ENCODE measurements around the gene COPZ2.
A peak's percentile ranks its signal among the peaks of the same experiment; 100 is the strongest.
"Not testable (repeated sequence)": the region's sequence is repeated elsewhere in the genome, so short reads cannot be mapped to it uniquely, and the experiment has no call there.

The COPZ2 gene

DNA sequence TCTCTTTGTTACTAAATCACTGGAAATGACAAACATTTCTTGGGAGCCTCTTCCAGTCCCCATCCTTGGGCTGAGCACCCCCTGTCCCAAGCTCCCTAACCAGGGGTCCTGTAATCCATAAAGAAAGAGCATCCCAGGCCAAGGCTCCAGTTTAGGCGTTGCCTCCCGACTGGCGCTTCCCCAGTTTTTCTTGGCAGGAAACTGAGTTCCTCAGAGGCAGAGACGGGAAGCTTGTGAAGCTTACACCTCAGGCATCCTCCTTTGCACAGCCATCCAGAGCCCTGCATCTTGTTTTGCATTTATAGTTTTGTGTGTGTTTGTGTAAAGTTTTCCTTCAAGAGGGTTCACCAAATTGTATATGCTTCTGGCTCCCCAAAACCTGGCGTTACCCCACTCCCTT is 7.1 kb downstream of the COPZ2 start:
- DNase-seq (ENCODE audit: low read depth in 2 of 2), result no peak

DNA sequence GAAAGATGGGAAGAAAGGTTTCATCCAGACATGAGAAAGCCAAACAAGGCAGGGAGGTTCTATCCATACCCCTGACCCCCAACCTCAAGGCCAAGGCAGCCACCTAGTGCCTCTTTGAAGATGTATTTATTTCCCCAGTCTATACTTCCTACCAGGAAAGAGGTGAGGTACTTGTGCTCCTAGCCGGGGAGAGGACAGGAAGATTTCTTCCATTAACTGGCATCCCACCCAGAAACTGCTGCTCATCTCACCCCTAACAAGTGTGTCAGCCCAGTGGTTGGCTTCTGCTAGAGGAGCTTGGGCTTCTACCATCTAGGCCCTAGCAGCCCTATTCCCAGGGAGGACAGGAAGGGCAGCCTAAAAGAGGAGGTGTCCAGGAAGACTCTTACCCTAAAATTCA is 8.9 kb downstream of the COPZ2 start:
- no peak for DNase-seq (ENCODE audit: low read depth in 2 of 2)

DNA sequence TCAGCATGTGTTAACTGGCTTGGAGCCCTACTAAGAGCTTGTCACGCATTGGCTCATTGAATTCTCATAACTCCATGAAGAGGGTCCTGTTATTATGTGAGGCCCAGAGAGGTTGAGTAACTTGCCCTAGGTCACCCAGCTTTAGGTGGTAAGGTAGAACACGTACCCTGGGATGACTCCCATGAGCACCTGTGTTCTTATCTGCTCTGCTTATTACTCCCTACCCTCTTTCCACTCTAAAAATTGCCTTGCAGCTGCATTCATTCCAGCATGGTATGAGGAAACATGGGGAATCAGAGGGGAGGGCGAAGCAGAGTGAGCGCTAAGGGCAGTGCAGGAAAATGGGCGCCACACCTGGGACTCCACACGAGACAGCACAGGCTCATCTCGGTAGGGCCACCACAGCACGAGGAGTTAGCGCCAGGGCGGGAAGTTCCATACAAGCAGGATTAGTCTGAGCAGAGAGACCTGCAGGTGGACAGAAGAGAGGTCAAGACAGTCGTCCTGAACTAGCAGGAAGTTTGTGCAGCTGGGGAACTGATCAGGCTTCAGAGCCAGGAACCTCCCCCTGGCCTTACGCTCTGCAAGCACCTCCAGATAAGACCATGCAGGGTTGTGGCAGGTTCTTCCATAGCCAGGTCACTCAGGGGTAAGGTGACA is 10.1 kb downstream of the COPZ2 start:
- no peak for DNase-seq (ENCODE audit: low read depth in 2 of 2)

DNA sequence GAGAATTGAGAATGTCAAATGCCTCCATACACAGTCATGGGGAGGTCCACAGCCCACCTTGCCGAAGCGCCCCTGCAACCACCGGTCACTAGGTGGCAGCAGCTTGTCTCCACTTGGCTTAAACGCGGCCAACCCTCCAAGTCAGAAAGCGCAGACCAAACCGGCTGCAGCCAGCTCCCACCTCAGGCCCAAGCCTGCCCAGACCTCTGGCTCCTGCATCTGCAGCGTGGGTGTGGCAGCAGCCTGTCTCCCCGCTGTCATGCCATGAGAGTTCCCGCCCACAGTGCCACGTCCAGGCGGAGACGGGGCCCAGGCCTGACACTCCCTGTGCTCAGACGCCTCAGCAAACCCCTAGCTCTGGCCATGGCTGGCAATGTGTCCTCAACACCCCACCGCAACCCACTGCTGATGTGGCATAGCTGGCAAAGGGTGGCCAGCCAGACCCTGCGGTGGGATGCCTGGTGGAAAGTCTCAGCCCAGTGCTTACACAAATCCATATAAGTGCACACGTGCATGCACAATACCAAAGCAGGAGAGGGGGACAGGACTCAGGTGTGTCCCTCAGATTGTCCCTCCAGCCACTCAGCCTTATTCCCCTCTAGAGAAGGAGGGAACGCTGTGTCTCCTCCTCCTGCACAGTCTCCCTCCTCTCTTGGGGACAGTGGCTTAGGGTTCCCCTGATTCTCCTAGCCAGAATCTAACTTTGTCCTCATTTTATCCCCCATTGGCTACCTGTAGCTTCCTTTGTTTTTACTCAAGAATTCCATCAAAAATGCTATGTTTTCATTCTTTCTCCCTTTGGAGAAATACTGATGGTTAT is 10.9 kb downstream of the COPZ2 start:
- DNase-seq (ENCODE audit: low read depth in 2 of 2), result no peak

DNA sequence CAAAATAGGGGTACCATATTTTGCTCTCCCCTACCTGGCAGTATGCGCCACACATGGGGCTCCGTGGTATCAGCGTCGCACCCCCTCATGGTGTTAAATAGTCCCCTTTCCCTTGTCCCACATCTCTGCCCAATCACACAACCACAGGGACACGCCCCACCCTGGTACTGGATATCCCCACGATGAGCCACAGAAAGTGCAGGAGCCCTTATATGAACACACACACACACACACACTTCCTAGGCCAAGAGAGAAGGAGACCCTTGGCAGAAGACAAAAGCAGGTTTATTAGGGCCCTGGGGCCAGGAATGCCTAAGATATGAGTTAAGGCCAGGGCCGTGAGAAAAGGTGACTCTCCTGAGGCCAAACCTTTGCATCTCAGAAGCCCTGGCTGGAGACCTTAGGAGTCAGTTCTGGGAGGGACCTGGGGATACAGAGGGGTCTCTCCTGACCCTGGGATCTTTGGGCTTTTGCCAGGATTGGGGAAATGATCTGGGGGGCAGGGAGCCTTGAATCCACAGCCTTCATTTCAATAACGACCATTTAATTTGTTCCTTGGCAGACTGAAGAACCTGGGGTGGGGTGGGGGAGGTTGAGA is 11.6 kb downstream of the COPZ2 start:
- no peak for DNase-seq (ENCODE audit: low read depth in 2 of 2)

DNA sequence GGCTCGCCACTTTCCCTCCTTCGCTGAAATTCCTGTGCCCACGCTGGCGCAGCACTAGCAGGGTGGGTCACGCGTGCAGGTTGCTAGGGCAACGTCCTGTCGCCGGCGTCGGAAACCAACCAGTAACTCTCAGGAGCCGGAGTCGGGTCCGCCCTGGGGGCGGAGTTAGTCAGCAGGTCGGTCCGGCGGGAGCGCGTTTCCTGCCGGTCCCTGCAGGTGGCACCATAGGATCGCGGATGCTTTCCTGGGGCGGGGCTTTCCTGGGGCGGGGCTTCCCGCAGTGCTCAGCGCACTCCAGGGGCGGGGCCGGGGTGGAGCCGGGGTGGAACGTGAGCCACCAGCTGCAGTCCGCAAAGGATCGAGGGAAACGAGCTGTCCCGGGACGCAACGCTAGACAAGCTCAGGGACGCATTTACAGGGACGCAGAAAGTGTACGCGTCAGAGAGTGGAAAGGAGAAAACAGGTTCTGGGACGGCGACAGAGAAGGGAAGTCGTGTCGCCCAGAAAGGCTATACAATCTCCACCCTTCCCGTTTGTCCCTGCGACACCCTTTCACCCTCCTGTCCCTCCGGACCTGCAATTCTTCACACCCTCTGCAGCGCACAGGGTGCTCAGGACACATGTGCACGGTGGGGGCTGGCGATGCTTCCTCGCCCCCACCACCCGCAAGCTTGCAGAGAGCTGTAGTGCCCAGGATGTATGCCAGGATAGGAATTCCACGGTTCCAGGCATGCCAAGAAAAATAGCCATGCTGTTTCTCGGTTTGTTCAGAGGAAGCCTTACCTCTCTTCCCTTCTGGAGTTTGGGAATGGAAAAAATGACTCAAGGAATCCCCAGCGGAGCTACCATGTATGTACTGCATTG is 12.3 kb downstream of the COPZ2 start:
- DNase-seq (ENCODE audit: low read depth in 2 of 2), result peak; percentile 97 to 98

DNA sequence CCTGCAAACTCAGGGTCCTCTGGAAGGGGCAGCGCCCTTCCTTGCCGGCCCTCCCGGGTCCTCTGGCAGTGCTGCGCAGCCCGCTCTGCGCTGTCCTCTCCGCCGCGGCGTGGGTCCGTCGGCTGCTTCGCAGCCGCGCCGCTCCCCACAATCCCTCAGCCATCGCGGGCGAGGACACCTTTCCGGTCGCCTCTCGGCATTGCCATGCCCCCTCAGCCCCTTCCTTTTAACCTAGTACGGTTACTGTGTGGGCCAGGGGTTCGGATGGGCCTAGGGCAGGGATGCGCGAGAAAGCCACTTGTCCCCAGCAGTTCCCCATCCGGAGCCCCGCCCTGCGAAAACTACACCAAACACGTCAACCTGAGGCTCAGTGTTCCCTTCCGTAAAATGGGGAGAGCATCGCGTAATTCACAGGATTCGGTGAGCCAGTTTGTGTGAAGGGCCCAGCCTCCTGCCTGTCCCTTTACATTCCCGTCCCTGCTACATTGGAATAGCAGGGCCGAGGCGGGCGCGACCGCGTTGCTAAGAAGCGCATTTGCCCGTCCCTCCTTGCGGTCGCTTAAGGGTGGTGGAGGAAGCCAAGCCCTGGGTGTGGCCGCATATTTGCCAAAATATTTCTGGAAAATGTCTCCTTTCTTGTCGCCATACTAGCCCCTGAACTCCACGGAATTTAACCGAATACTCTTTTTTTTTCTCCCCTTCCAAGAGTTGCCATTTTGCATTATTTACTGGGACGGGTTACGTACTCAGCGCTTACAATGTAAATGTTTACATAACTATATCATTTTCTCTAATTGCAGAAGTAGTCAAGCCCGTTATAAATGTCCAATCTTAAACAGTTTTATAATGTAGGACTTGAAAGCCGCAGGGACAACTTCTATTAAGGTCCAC is 13.2 kb downstream of the COPZ2 start:
- DNase-seq (ENCODE audit: low read depth in 2 of 2), result no peak

DNA sequence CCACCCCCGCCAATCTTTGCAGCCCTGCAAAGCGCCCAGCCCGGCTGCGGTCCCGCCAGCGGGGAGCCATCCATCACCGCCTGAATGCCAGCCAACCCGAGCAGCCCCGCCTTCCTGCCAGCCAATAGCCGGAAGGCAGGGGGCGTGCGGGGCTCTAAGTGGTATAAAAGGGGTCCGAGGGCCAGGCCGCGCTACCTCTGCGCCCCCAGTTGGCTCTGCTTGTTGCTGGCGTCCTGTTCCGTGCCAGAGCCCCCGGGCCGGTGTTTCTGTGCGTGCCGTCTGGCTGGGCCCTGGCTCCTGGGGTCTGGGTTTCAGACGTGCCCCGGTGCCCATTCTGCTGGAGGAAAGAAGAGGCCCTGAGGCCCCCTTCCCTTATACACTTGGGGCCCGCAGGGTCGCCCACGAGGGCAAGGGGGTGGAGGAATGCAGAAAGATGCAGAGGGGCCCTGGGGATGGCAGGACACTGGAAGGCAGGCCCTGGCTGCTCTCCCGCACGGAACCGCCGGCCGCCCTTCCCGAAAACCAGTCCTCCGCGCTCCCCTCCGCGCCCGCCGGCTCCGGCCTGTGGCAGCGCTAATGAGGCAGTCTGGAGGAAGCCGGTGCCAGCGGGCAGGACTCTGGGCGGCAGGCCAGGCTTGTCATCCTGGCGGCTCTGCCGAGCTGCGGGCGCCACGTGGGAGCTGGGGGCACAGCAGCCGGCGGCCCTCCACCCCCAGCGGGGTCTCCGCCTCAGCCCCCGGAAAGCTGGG is 14.0 kb downstream of the COPZ2 start:
- no peak for DNase-seq (ENCODE audit: low read depth in 2 of 2)

DNA sequence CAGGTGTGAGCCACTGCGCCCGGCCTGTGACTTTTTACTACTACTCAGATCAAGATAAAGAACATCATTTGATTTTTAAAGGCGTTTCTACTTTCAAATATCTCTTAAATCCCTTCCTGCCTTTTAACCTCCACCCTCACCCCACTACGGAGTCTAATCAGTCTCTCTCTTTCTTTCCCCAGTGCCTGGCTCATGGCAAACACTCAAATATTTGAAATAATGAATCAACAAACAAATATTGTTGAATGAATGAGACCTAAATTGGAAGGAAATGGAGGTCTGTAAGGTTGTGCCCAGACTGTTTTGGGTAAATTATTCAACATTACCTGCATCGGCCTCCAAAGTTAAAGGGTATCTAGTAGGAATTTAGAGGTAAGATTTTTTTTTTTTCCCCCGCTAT is 14.7 kb downstream of the COPZ2 start:
- DNase-seq (ENCODE audit: low read depth in 2 of 2), result no peak

DNA sequence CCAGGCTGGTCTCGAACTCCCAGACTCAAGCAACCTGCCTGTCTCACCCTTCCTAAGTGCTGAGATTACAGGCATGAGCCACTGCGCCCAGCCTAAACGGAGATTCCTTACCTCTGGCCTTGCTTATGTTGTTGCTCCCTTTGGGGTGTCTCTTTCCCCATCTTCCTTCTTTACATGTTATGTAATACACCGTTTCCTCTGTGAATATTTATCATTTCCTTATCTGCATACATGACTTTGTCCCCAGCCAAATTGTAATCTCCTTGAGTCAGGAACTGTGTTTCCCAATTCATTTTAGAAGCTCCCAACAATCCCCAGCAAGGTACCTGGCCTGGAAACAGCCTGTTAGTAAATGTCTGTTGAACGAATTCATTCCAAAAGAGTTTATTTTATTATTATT is 15.7 kb downstream of the COPZ2 start:
- DNase-seq (ENCODE audit: low read depth in 2 of 2), result no peak

DNA sequence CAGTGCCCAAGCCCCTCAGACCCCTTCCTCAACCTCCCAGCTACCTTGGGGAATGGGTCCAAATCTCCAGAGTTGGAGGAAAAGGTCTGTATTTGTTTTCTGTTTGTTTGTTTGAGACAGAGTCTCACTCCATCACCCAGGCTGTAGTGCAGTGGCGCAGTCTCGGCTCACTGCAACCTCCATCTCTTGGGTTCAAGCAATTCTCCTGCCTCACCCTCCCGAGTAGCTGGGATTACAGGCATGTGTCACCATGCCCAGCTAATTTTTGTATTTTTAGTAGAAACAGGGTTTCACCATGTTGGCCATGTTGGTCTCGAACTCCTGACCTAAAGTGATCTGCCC is 19.8 kb downstream of the COPZ2 start:
- not testable (repeated sequence) for DNase-seq (ENCODE audit: low read depth in 2 of 2)

DNA sequence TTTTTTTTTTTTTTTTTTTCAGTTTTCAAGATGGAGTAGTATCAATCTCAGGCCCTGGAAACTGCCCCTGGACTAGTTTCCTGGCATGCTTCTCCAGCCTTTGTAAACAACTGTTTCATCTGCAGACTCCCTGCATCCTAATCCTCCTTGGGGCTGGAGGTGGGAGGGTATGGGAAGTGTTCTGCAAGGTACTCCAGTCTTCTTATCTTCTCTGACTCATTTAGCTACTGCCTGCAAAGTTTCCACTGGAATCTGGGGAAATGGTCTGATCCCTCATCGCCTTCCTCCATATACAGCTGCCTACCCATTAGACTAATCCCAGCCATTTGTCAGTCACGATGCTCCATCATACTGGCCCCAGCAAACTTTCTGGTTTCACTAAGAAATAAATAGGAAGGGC is 21.5 kb downstream of the COPZ2 start:
- no peak for DNase-seq (ENCODE audit: low read depth in 2 of 2)

DNA sequence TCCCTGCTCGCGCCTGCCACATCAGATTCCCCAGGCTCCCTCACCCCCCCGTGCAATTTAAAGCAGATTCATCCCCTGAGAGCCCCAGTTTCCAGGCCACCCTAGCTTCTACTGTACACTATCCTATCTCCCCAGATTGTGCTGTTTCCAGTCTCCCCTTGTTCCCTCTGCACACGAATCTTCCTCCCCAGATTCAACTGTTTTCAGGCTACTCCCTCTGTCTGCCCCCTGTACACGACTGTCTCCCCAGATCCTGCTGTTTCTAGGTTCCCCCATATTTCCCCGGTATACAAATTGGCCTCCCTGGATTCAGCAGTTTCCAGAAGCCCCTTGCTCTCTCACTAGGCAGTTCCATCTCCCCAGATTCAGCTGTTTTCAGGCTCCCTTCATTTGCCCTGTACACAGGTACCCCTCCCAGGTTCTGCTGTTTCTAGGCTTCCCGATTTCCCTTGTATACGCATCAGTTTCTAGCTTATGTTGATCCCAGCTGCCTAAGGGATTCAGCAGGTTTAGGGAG is 22.9 kb downstream of the COPZ2 start:
- no peak for DNase-seq (ENCODE audit: low read depth in 2 of 2)

DNA sequence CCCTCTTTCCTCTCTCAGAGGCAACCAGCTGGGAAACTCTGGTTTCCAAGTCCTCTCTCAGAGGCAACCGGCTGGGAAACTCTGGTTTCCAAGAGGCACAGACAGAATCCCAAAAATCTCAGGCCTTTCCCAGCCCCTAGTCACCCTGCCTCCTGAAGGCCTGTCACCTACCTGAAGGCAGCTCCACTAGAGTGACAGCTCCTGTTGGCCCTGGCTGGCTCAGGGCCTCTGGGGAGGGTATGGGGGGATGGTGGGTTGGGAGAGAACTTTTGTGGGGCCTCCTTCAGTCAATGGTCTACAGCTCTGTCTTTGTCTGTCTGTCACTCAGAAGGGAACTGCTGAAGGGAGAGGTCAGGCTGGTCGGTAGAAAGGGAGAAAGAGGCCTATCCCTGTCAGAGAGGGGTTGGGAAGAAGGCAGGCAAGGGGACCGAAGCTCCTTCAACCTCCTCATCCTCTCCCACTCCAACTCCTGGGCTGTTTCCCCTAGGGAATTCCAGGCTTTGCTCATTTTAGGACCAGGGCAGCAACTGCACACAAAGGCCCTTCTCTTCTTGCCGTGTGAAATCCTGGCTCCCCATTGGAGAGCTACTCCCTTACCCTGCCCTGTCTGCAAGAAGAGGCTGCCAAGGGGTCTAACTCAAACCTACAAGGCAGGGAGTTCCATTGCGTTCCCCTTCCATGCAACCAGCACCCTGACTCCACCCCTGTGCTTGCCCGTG is 23.6 kb downstream of the COPZ2 start:
- no peak for DNase-seq (ENCODE audit: low read depth in 2 of 2)

DNA sequence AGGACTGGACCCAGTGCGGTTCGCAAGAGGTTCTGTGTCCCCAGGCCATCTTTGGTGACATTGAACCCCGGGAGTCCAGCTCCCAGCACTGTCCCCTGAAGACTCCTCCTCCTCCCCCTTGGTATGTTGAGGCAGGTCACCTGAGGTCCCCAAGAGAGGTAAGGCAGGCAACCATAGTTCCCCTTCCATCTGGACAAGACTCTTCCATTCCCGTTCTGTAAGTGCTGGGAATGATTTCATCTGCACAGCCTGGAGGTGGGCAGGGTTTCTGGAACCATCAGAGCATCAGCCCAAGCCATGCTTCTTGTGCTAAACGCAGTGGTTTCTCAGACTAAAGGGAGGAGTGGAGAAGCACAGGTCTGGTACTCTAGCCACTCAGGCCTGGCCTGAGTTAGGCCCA is 24.9 kb downstream of the COPZ2 start:
- no peak for DNase-seq (ENCODE audit: low read depth in 2 of 2)

DNA sequence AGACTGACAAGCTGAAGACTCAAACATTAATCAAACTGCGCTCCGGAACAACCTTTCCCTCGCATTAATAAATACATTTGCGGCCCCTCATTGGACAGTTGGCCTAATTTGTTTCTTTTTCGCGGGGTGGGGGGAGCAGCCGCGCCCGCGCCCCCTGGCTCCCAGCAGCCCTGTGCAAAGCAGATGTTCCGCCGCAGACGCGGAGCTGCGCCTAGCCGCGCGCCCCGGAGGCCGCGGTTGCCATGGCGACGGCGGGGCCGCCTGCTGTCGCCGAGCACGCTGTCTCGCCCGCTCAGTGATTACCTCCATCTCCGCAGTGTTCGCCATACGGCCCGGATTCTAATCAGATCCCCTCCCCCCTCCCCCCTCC is 25.5 kb downstream of the COPZ2 start:
- DNase-seq (ENCODE audit: low read depth in 2 of 2), result peak in 1 of 2 donors; percentile 38

DNA sequence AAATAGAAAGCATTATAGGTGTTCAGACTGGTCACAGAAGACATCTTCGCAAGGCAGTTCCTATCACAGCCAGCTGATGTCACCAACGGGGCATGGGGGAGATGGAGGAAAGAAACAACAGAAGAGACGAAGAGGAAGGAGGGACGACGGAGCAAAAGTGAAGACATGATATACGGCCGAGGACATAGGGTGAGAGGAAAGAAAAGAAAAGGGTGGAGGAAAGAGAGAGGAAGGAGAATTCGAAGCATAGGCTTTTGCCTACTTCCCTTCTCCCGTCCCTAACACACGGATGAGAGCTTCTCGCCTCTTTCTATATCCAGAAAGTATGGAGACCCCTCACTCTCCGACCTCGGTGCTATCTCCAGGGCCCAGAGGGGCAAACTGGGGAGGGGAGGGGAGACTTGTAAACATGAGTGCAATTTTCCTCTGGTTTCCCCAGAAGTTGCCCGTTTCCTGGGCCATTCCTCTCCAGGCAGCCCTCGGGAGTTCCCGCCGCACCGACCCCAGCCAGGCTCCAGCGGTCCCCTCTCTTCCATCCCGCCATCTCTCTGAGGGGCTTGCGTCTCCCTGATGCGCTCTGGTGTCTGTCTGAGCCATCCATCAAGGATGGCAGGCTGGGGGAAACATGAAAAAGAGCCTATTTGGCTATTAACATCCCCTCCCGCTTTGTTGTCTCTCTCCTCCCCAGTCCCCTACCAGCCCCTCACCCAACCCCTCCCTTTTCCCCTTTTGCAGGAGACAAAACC is 26.0 kb downstream of the COPZ2 start:
- peak in 1 of 2 donors; percentile 7 for DNase-seq (ENCODE audit: low read depth in 2 of 2)

DNA sequence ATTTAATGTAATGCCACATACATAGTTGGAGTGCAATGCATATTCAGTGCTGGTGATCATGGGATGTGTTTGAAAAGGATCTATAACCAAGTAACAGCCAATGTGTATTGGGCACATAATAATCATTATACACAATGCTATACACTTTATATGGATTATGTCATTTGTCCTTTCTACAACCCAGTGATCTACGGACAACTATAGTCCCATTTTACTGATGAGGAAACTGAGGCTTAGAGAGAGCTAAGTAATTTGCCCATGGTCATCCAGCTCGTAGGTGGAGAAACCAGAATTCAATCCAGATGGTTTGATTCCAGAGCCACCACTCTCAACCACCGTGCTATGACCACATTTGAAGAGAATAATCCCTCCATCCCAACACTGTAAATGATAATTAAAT is 27.4 kb downstream of the COPZ2 start:
- no peak for DNase-seq (ENCODE audit: low read depth in 2 of 2)
